ENCODE results near the gene UBE2Z.

The UBE2Z gene

GRCh38 chr17:48961516-48962233, 53.5 kb downstream of the UBE2Z start:
- TF ChIP-seq CTCF (IDR thresholded peaks at IDR 0.05; ENCODE audit: extremely low read depth, missing control alignments) = no peak
- peak; percentile 2 for DNase-seq (ENCODE audit: low spot score)

- DNase-seq (ENCODE audit: low spot score) = no peak
Observed at GRCh38 chr17:48970224-48970623, 62.0 kb downstream of the UBE2Z start.

GRCh38 chr17:48970865-48971687, 62.9 kb downstream of the UBE2Z start:
- no peak for TF ChIP-seq CTCF (IDR thresholded peaks at IDR 0.05; ENCODE audit: extremely low read depth, missing control alignments)
- no peak for DNase-seq (ENCODE audit: low spot score)

More at GRCh38 chr17:48970224-48970623, 62.0 kb downstream of the UBE2Z start:
- TF ChIP-seq CTCF (IDR thresholded peaks at IDR 0.05; ENCODE audit: extremely low read depth, missing control alignments) = no peak

- DNase-seq (ENCODE audit: low spot score) = no peak
- TF ChIP-seq CTCF (IDR thresholded peaks at IDR 0.05; ENCODE audit: extremely low read depth, missing control alignments) = no peak
Observed at GRCh38 chr17:48972749-48973097, 64.5 kb downstream of the UBE2Z start.

GRCh38 chr17:48973806-48974205, 65.6 kb downstream of the UBE2Z start:
- no peak for TF ChIP-seq CTCF (IDR thresholded peaks at IDR 0.05; ENCODE audit: extremely low read depth, missing control alignments)
- DNase-seq (ENCODE audit: low spot score) = no peak
